Stimulated activated CD4-positive, alpha-beta T cell treated with anti-CD3 and anti-CD28 coated beads, Interleukin-12 subunit alpha, Interleukin-12 subunit beta, amount 100 ng/mL, for 24 hours (primary cell): ENCODE results near the gene SLC39A10.
"Not testable (repeated sequence)": the region's sequence is repeated elsewhere in the genome, so short reads cannot be mapped to it uniquely, and the experiment has no call there.

Experiments
- DNase-seq, 2 experiments: peaks; one replicate each; pipeline ENCODE4 v3.0.0-alpha.2; 2020; ENCODE audit warnings: low read depth in 2 of 2

SLC39A10 gene

GRCh38 chr2:195646424-195646823 is 10.6 kb upstream of the SLC39A10 start:
- no peak for DNase-seq

- DNase-seq = no peak
Measured at GRCh38 chr2:195647302-195647701, 9.7 kb upstream of the SLC39A10 start.

GRCh38 chr2:195648370-195648769 is 8.7 kb upstream of the SLC39A10 start:
- not testable (repeated sequence) for DNase-seq

- no peak for DNase-seq
Measured at GRCh38 chr2:195648787-195649186, 8.2 kb upstream of the SLC39A10 start.

GRCh38 chr2:195649629-195650190 is 7.3 kb upstream of the SLC39A10 start:
- DNase-seq = no peak

- DNase-seq = no peak
Measured at GRCh38 chr2:195651046-195651445, 6.0 kb upstream of the SLC39A10 start.

DNA sequence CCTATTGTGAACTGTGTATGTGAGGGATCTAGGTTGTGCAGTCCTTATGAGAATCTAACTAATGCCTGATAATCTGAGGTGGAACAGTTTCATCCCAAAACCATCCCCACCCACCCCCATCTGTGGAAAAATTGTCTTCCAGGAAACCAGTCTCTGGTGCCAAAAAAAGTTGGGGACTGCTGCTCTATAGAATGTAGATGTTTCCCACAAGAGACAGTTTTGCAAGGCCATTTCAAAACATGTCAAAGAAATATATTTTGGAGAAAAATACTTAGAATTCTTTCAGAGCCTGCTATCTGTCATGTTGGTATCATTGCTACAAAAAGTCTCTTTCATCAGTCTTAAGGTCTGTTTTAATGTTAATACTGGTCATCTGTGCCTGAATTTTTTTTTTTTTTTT is 4.1 kb upstream of the SLC39A10 start:
- DNase-seq = no peak

- no peak for DNase-seq
Measured at GRCh38 chr2:195656161-195656858, 716 bp upstream of the SLC39A10 start.

GRCh38 chr2:195657634-195658540 is 861 bp downstream of the SLC39A10 start:
- peak; percentile 44 to 57 for DNase-seq

DNA sequence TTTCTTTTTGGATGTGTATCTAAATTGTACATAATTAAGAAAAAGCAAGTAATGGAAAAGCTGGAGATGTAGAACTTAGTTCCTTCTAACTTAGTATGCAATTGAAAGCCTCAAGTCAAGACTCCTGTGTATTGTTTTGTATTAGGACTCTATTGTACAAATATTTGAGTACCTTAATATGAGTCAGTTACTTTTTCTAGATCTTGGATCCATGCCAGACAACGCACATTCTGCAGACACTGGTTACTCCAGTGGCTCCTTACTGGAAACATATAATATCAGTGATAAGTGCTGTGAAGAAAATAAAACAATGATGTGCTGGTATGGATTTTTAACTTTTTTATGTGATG is 1.5 kb downstream of the SLC39A10 start:
- DNase-seq = no peak

DNA sequence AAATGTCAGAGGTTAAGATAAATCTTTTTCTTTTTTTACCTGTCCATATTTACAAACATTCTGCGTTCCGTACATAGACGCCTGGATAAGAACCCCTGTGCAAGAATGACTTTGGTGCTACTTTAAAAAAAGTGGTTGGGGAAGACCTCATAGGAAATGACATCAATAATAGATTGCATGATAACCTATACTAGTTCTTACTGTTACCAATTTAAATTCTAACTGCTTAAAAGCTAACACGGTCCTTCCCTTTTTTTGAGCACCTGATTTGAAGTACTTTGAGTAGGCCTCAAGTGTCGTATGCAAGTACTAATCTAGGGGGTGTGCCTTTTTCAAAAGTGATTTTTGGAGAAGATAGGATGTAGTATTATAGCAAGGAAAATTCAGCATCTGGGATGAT is 2.1 kb downstream of the SLC39A10 start:
- no peak for DNase-seq

GRCh38 chr2:195659982-195660890 is 3.2 kb downstream of the SLC39A10 start:
- peak; percentile 40 to 68 for DNase-seq

DNA sequence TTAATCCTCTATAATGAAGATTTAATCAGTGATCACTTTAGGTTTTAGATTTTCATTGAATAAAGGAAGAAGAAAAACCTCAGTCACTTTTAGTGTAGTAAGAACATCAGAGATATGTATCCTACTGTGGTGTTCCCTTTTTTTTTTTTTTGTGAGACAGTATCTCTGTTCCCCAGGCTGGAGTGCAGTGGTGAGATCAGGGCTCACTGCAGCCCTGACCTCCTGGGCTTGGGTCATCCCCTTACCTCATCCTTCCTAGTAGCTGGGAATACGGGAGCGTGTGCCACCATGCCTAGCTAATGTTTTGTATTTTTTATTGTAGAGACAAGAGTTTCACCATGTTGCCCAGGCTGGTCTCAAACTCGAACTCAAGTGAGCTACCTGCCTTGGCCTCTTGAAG is 5.1 kb downstream of the SLC39A10 start:
- DNase-seq = no peak

- DNase-seq = no peak
Measured at GRCh38 chr2:195663007-195663406, 6.0 kb downstream of the SLC39A10 start.

DNA sequence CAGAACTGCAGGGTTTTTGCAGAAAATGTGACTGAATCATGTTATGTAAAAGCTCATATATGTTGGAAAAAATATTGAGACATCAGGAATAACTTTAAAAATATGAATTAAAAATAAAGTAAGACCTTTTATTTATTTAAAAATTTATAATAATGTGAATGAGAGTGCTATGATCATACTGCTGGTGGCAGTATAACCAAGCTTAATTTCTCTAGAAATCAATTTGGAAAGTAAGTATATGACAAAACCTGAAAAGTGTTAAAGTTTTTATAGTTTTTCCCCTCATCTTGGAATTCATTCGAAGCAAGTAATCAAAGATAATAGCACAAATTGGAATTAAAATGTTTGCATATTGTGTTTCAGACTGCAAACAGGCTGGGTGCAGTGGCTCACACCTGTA is 7.5 kb downstream of the SLC39A10 start:
- no peak for DNase-seq

GRCh38 chr2:195665153-195665552 is 8.1 kb downstream of the SLC39A10 start:
- DNase-seq = not testable (repeated sequence)

DNA sequence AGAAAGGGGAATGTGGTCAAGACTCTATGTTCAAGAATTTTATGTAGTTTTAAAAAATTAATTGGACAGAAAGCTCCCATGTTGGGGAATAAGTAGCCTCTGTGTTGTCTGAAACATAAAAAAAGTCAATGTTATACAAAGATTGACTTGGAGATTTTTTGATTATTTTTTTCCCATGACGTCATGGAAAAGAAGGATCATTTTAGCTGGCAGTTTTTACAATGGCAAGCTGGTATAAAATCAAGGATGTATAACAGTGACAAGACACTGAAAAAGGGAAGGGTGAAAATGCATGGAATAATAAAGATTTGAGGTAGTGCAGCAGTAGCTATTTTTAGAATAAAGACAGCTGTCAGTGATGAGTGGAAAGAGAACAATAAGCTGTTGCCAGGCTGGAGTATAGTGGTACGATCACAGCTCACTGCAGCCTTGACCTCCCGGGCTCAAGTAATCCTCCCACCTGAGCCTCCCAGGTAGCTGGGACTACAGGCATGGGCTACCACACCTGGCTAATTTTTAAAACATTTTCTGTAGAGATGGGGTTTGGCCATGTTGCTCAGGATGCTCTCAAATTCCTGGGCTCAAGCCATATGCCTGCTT is 9.2 kb downstream of the SLC39A10 start:
- DNase-seq = no peak

DNA sequence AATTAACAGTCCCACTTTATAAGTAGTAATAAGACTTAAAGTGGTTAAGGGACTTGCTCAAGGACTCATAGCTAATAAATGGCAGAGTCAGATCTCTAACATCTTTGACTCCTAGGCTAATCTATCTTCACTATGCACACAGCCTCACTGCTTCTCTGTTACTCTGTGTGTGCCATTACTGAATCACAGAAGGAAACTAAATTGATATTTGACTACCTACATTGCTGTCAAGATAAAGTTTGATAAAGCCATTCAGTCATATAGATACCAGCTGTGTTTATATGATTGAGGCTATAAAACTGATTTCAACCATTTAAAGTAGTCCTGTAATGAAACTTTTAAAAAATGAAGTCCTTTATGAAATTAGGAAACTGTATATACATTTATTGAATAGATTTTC is 10.9 kb downstream of the SLC39A10 start:
- DNase-seq = no peak

GRCh38 chr2:195670191-195670590 is 13.2 kb downstream of the SLC39A10 start:
- DNase-seq = no peak

GRCh38 chr2:195671563-195671962 is 14.5 kb downstream of the SLC39A10 start:
- DNase-seq = no peak

GRCh38 chr2:195672674-195673073 is 15.6 kb downstream of the SLC39A10 start:
- no peak for DNase-seq
